Measurements from ENCODE around the gene DPP9.

Gene DPP9

DNA sequence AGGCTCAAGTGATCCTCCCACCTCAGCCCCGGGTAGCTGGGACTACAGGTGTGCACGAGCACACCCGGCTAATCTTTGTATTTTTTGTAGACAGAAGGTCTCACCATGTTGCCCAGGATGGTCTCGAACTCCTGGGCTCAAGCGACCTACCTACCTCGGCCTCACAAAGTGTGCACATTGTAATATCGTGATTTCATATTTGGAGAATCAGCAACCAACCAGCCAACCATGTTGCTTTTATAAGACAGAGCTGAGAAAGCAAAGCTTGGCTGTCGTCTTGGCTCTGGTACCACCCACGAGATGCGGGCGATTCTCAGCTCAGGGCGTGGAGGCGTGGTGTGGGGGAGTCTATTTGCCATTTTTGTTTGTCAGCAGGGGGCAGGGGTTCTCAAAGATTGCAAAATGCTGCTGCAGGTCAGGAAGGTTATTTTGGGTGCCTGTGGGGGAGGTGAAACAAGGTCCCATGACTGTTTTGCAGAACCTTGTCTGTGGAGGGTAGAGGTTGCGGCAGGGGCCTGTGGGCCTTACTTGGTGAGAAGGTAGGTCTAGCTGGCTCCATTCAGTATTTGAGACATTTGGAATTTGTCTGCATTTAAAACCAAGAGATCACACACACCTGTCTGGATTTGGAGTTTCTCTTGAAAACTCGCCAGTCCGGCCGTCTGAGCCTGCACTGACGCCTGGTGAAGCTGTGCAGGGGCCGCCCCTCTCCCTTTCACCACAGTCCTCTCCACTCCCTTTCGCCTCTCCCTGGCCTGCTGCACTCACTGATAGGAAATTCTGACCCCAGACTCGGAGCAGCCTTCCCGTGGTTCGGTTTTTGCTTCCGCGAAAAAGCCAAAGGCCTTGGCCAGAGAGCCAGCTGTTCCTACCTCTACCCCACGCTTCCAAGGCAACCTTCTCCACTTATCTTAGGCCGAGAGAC lies 68.9 kb downstream of the DPP9 start:
- ChIA-PET CTCF (interaction anchor here (0.6 kb wide), 2 partner anchors 20 to 1785 kb away, joined by 4 read pairs; no protein-coding TSS in a partner anchor), POLR2A (no interaction called here)
- no peak for DNase-seq (ENCODE audit: extremely low spot score)
- TF ChIP-seq FOXK2 (IDR thresholded peaks at IDR 0.05) (no peak), SP1 (IDR thresholded peaks at IDR 0.05) (no peak), FOXM1 (IDR thresholded peaks at IDR 0.05; ENCODE audit: borderline replicate concordance) (no peak), FOXA1 (IDR thresholded peaks at IDR 0.05) (no peak)

DNA sequence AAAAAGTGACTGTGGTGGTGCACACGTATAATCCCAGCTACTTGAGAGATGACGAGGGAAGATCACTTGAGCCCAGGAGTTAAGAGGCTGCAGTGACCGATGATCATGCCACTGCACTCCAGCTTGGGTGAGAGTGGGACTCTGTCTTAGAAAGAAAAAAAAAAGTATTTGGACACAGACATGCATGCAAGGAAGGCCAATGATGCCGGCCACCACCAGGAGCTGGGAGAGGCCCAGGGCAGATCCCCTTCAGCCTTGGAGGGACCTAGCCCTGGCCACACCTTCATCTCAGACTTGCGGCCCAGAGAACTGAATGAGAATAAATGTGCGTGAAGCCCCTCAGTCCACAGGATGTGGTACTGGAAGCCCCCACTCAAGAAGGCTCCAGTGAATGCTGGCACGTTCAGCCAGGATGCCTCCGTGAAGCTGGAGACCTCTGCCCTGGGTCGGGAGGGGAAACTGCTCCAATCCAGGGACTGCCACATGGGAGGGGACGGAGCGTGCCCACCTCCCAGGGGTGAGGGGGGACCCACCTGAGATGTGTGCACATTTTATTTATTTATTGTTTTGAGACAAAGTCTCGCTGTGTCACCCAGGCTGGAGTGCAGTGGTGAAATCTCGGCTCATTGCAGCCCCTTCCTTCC lies 69.7 kb downstream of the DPP9 start:
- no peak for DNase-seq (ENCODE audit: extremely low spot score)
- no peak for TF ChIP-seq ARNT (IDR thresholded peaks at IDR 0.05)
- no peak for TF ChIP-seq NFRKB (IDR thresholded peaks at IDR 0.05)
- TF ChIP-seq SP1 (IDR thresholded peaks at IDR 0.05), result no peak
- no peak for TF ChIP-seq FOXA1 (IDR thresholded peaks at IDR 0.05)
- TF ChIP-seq ZNF384 (IDR thresholded peaks at IDR 0.05), result no peak
- TF ChIP-seq SUZ12 (IDR thresholded peaks at IDR 0.05), result no peak
- TF ChIP-seq FOXK2 (IDR thresholded peaks at IDR 0.05), result no peak
- TF ChIP-seq HDGF (IDR thresholded peaks at IDR 0.05; ENCODE audit: borderline replicate concordance), result no peak
- TF ChIP-seq CTBP1 (IDR thresholded peaks at IDR 0.05; ENCODE audit: borderline replicate concordance), result no peak
- no peak for TF ChIP-seq L3MBTL2 (conservative IDR thresholded peaks at IDR 0.05)
- ChIA-PET CTCF (interaction anchor here (0.6 kb wide), 1 partner anchor 1784 kb away, joined by 4 read pairs; no protein-coding TSS in a partner anchor), POLR2A (no interaction called here)

DNA sequence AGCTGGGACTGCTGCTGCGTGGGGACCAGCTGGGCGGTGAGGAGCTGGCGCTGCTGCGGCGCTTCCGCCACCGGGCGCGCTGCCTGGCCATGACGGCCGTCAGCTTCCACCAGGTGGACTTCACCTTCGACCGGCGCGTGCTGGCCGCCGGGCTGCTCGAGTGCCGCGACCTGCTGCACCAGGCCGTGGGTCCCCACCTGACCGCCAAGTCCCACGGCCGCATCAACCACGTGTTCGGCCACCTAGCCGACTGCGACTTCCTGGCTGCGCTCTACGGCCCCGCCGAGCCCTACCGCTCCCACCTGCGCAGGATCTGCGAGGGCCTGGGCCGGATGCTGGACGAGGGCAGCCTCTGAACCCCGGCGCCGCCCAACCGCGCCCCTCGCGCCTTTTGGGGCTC lies 71.6 kb downstream of the DPP9 start:
- TF ChIP-seq BHLHE40 (IDR thresholded peaks at IDR 0.05; ENCODE audit: borderline replicate concordance), result no peak
- TF ChIP-seq ZNF384 (IDR thresholded peaks at IDR 0.05), result no peak
- TF ChIP-seq NFRKB (IDR thresholded peaks at IDR 0.05), result no peak
- TF ChIP-seq FOXM1 (IDR thresholded peaks at IDR 0.05; ENCODE audit: borderline replicate concordance), result no peak
- TF ChIP-seq FOXA1 (IDR thresholded peaks at IDR 0.05), result no peak
- no peak for TF ChIP-seq ARNT (IDR thresholded peaks at IDR 0.05)
- no peak for TF ChIP-seq CTBP1 (IDR thresholded peaks at IDR 0.05; ENCODE audit: borderline replicate concordance)
- no peak for TF ChIP-seq L3MBTL2 (conservative IDR thresholded peaks at IDR 0.05)
- POLR2A ChIA-PET, result no interaction called here
- DNase-seq (ENCODE audit: extremely low spot score), result no peak
- CTCF ChIA-PET, result interaction anchor here (0.6 kb wide), 1 partner anchor 19 kb away, joined by 3 read pairs; no protein-coding TSS in a partner anchor

GRCh38 chr19:4650159-4650558 lies 73.5 kb downstream of the DPP9 start:
- CTCF ChIA-PET, result interaction anchor here (1.3 kb wide), 2 partner anchors 10 to 83 kb away, joined by 3 to 5 read pairs; no protein-coding TSS in a partner anchor
- DNase-seq (ENCODE audit: extremely low spot score), result no peak
- POLR2A ChIA-PET, result no interaction called here
- no peak for TF ChIP-seq FOXK2 (IDR thresholded peaks at IDR 0.05)
- no peak for TF ChIP-seq SUZ12 (IDR thresholded peaks at IDR 0.05)
- TF ChIP-seq FOXM1 (IDR thresholded peaks at IDR 0.05; ENCODE audit: borderline replicate concordance), result no peak
- TF ChIP-seq ELF4 (IDR thresholded peaks at IDR 0.05), result no peak
- no peak for TF ChIP-seq NFRKB (IDR thresholded peaks at IDR 0.05)
- no peak for TF ChIP-seq HDGF (IDR thresholded peaks at IDR 0.05; ENCODE audit: borderline replicate concordance)
- TF ChIP-seq, protein P1, sequence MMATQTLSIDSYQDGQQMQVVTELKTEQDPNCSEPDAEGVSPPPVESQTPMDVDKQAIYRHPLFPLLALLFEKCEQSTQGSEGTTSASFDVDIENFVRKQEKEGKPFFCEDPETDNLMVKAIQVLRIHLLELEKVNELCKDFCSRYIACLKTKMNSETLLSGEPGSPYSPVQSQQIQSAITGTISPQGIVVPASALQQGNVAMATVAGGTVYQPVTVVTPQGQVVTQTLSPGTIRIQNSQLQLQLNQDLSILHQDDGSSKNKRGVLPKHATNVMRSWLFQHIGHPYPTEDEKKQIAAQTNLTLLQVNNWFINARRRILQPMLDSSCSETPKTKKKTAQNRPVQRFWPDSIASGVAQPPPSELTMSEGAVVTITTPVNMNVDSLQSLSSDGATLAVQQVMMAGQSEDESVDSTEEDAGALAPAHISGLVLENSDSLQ (IDR thresholded peaks at IDR 0.05), result no peak
- no peak for TF ChIP-seq TARDBP (IDR thresholded peaks at IDR 0.05)
- TF ChIP-seq ZNF384 (IDR thresholded peaks at IDR 0.05), result no peak
- TF ChIP-seq FOXA1 (IDR thresholded peaks at IDR 0.05), result no peak
- no peak for TF ChIP-seq BHLHE40 (IDR thresholded peaks at IDR 0.05; ENCODE audit: borderline replicate concordance)
- no peak for TF ChIP-seq L3MBTL2 (conservative IDR thresholded peaks at IDR 0.05)
- TF ChIP-seq LEF1 (IDR thresholded peaks at IDR 0.05; ENCODE audit: borderline replicate concordance), result no peak

GRCh38 chr19:4649392-4650047 lies 74.1 kb downstream of the DPP9 start:
- POLR2A ChIA-PET, result no interaction called here
- no peak for DNase-seq (ENCODE audit: extremely low spot score)
- CTCF ChIA-PET, result interaction anchor here (1.3 kb wide), 2 partner anchors 10 to 82 kb away, joined by 3 to 5 read pairs; no protein-coding TSS in a partner anchor
- no peak for TF ChIP-seq FOXK2 (IDR thresholded peaks at IDR 0.05)
- TF ChIP-seq ARNT (IDR thresholded peaks at IDR 0.05), result no peak

- DNase-seq (ENCODE audit: extremely low spot score), result no peak
- ChIA-PET POLR2A (no interaction called here), CTCF (no interaction called here)
- TF ChIP-seq ELF4 (IDR thresholded peaks at IDR 0.05) (no peak), SUZ12 (IDR thresholded peaks at IDR 0.05) (no peak), L3MBTL2 (conservative IDR thresholded peaks at IDR 0.05) (no peak), ARNT (IDR thresholded peaks at IDR 0.05) (no peak), ZNF384 (IDR thresholded peaks at IDR 0.05) (no peak), CTBP1 (IDR thresholded peaks at IDR 0.05; ENCODE audit: borderline replicate concordance) (no peak), LEF1 (IDR thresholded peaks at IDR 0.05; ENCODE audit: borderline replicate concordance) (no peak), SP1 (IDR thresholded peaks at IDR 0.05) (no peak), FOXM1 (IDR thresholded peaks at IDR 0.05; ENCODE audit: borderline replicate concordance) (no peak), FOXK2 (IDR thresholded peaks at IDR 0.05) (no peak), FOXA1 (IDR thresholded peaks at IDR 0.05) (no peak), TARDBP (IDR thresholded peaks at IDR 0.05) (no peak), HDGF (IDR thresholded peaks at IDR 0.05; ENCODE audit: borderline replicate concordance) (no peak), NFRKB (IDR thresholded peaks at IDR 0.05) (no peak), BHLHE40 (IDR thresholded peaks at IDR 0.05; ENCODE audit: borderline replicate concordance) (no peak)
- TF ChIP-seq, protein P1 (IDR thresholded peaks at IDR 0.05), result no peak
Observed at GRCh38 chr19:4647676-4648644, 75.7 kb downstream of the DPP9 start.

All from HEK293T (cell line).